ENCODE results near the gene NEAT1. TPM values are rescaled to one million over a fixed set of nuclear protein-coding genes. Genes with fewer than 3 reads are reported as not detected.

Gene NEAT1
- total RNA-seq, 4 donors from 2014 or later = 30.6 to 705 (median 357) TPM

GRCh38 chr11:65432686-65433582 is 10.3 kb downstream of the NEAT1 start:
- no peaks in the 10 kb centered on the region for H3K9me3 ChIP-seq
- DNase-seq = no peak
- peak overlapping the region in 2 of 4 donors; percentile 7 to 31 for H3K4me3 ChIP-seq
- H3K36me3 ChIP-seq = peaks cover 4 to 61% (median 26%) of the 10 kb centered on the region in 3 donors
- H3K27ac ChIP-seq = peak overlapping the region in 3 of 4 donors; percentile 50 to 100 (median 99)
- intact Hi-C loops (cut with DNase I) = no loop called here
- peaks cover 17 to 99% (median 66%) of the 10 kb centered on the region in 3 donors for H3K4me1 ChIP-seq
- no peak for TF ChIP-seq POLR2A (IDR thresholded peaks at IDR 0.05)
- TF ChIP-seq, protein P1, sequence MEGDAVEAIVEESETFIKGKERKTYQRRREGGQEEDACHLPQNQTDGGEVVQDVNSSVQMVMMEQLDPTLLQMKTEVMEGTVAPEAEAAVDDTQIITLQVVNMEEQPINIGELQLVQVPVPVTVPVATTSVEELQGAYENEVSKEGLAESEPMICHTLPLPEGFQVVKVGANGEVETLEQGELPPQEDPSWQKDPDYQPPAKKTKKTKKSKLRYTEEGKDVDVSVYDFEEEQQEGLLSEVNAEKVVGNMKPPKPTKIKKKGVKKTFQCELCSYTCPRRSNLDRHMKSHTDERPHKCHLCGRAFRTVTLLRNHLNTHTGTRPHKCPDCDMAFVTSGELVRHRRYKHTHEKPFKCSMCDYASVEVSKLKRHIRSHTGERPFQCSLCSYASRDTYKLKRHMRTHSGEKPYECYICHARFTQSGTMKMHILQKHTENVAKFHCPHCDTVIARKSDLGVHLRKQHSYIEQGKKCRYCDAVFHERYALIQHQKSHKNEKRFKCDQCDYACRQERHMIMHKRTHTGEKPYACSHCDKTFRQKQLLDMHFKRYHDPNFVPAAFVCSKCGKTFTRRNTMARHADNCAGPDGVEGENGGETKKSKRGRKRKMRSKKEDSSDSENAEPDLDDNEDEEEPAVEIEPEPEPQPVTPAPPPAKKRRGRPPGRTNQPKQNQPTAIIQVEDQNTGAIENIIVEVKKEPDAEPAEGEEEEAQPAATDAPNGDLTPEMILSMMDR (IDR thresholded peaks at IDR 0.05) = peak in 3 of 6 experiments; percentile 7 to 17 (median 8)
- H3K27me3 ChIP-seq = no peaks in the 10 kb centered on the region
- 89 to 94% methylated on average over 1 of the region's 1 CpG for WGBS, 2 donors

GRCh38 chr11:65433657-65434056 is 11.1 kb downstream of the NEAT1 start:
- H3K9me3 ChIP-seq = no peaks in the 10 kb centered on the region
- peaks cover 7 to 68% (median 26%) of the 10 kb centered on the region in 3 donors for H3K36me3 ChIP-seq
- no peak for TF ChIP-seq POLR2A (IDR thresholded peaks at IDR 0.05)
- TF ChIP-seq, protein P1 (IDR thresholded peaks at IDR 0.05) = no peak
- WGBS, 2 donors = 89 to 94% methylated on average over 2 of the region's 2 CpGs
- peaks cover 17 to 99% (median 71%) of the 10 kb centered on the region in 3 donors for H3K4me1 ChIP-seq
- H3K27me3 ChIP-seq = no peaks in the 10 kb centered on the region
- DNase-seq = no peak
- peak overlapping the region; percentile 50 to 100 (median 82) for H3K27ac ChIP-seq
- intact Hi-C loops (cut with DNase I) = no loop called here
- peak overlapping the region in 1 of 4 donors; percentile 20 for H3K4me3 ChIP-seq

DNA sequence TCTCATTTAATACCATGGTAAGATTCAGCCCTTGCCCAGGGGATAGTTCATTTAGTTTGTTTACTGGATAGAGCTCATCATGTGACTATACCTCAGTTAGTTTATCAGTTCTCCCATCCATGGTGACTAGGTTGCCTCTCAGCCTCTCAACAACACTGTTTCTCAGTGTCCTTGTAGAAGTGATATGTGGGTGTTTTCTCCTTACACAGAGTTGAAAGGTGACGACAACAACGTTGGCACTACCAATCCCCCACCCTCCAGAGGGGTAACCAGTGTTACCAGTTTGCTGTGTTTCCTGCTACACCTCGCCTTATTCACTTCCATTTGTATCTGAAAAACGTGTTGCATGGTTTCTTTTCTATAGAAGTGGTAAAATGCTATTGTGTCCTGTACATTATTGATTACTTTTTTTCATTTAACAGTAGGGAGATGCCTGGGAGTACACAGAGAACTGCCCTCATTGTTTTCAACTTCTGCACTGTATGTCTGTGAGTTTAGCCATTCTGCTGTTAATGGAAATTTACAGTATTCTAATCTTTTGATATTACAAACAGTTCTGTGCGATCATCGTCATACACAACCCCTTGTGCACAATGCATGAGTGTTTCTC is 11.6 kb downstream of the NEAT1 start:
- no peak for DNase-seq
- intact Hi-C loops (cut with DNase I) = no loop called here
- H3K4me1 ChIP-seq = peaks cover 17 to 99% (median 76%) of the 10 kb centered on the region in 3 donors
- H3K4me3 ChIP-seq = peak overlapping the region in 1 of 4 donors; percentile 36
- H3K36me3 ChIP-seq = peaks cover 12 to 73% (median 26%) of the 10 kb centered on the region in 3 donors
- no peaks in the 10 kb centered on the region for H3K27me3 ChIP-seq
- TF ChIP-seq POLR2A (IDR thresholded peaks at IDR 0.05) = no peak
- TF ChIP-seq, protein P1 (IDR thresholded peaks at IDR 0.05) = no peak
- peak overlapping the region; percentile 50 to 100 (median 82) for H3K27ac ChIP-seq
- no peaks in the 10 kb centered on the region for H3K9me3 ChIP-seq
- WGBS, 2 donors = 38% methylated on average over 6 of the region's 6 CpGs

GRCh38 chr11:65434667-65435410 is 12.2 kb downstream of the NEAT1 start:
- peak in 1 of 4 donors; percentile 3 for TF ChIP-seq POLR2A (IDR thresholded peaks at IDR 0.05)
- TF ChIP-seq, protein P1 (IDR thresholded peaks at IDR 0.05) = peak in 1 of 6 experiments; percentile 3
- H3K36me3 ChIP-seq = peaks cover 12 to 80% (median 26%) of the 10 kb centered on the region in 3 donors
- intact Hi-C loops (cut with DNase I) = no loop called here
- H3K9me3 ChIP-seq = no peaks in the 10 kb centered on the region
- peak overlapping the region; percentile 50 to 100 (median 82) for H3K27ac ChIP-seq
- H3K4me1 ChIP-seq = peaks cover 15 to 99% (median 78%) of the 10 kb centered on the region in 3 donors
- 56 to 75% methylated on average over 5 of the region's 5 CpGs for WGBS, 2 donors
- DNase-seq = no peak
- H3K4me3 ChIP-seq = peak overlapping the region in 1 of 4 donors; percentile 36
- no peaks in the 10 kb centered on the region for H3K27me3 ChIP-seq

All from esophagus squamous epithelium (tissue), 5 donors.